Measurements from ENCODE around the gene CERK.

CERK gene

DNA sequence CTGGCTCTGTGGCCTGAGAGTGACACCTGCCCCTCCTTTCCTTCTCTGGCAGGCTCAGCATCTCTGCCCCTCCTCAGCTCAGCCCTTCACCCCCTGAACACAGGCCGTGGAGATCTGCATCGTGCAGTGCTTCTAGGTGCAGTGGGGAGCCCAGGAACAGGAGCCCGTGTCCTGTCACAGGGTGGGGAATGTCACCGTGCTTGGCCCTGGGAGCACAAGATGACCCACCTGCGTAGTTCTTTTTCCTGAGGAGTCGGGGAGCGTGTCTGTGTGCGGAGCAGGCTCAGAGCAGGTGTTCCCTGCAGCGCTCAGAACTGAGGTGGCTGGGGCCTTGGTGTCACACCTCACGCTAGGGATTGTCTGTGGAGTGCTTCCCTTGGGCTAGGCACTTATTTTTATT lies 35.0 kb upstream of the CERK start:
- Histone ChIP-seq H3K4me1 (ENCODE audit: insufficient read depth, low read length) (peaks cover 31% of the 10 kb centered on the region), H3K36me3 (ENCODE audit: insufficient read depth, low read length) (no peaks in the 10 kb centered on the region), H3K9ac (ENCODE audit: low read depth, low read length) (no peak overlapping the region), H3K9me3 (ENCODE audit: control insufficient read depth, insufficient read depth, low read length) (no peaks in the 10 kb centered on the region)

DNA sequence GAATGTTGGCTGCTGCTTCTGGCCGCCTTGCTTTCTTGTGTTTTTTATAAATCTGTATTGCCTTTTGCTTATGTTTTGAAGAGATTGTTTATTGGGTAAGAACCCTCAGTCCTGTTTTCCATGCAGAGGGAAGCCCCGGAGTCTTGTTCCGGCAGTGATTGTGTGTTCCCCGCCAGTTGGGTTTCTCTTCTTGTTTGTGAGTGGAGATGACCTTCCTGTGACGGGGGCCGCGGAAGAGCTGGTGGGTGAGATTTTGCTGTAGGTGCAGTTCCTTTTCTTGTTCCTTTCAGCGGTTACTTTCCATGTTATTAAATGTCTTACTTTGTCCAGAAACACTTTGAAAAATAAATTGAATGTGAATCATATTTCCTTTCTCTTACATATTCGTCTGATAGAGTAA lies 32.7 kb upstream of the CERK start:
- H3K4me1 ChIP-seq (ENCODE audit: insufficient read depth, low read length), result peaks cover 23% of the 10 kb centered on the region
- H3K36me3 ChIP-seq (ENCODE audit: insufficient read depth, low read length), result no peaks in the 10 kb centered on the region
- no peaks in the 10 kb centered on the region for H3K9me3 ChIP-seq (ENCODE audit: control insufficient read depth, insufficient read depth, low read length)
- no peak overlapping the region for H3K9ac ChIP-seq (ENCODE audit: low read depth, low read length)

DNA sequence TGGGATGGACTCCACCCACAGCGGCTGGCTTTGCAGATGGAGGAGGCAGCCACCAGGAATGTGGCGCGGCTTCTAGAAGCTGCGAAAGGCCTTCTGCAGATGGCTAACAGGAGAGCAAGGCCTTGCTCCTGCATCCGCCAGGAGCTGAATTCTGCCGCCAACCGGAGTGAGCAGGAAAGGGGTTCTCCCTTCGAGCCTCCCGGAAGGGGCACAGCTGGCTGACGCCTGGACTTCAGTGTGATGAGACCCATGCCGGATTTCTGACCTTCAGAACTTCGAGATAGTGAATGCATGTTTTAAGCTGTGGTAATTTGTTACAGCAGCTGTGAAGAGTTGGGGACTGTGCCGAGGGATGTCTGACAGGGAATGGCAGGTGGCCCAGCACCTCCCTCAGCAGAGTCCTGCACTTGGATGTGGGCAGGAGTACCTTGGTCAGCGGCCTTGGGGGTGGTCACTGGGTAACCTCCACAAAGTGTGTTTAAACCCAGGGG lies 32.1 kb upstream of the CERK start:
- H3K36me3 ChIP-seq (ENCODE audit: insufficient read depth, low read length), result no peaks in the 10 kb centered on the region
- no peak overlapping the region for H3K9ac ChIP-seq (ENCODE audit: low read depth, low read length)
- no peaks in the 10 kb centered on the region for H3K9me3 ChIP-seq (ENCODE audit: control insufficient read depth, insufficient read depth, low read length)
- peaks cover 18% of the 10 kb centered on the region for H3K4me1 ChIP-seq (ENCODE audit: insufficient read depth, low read length)

DNA sequence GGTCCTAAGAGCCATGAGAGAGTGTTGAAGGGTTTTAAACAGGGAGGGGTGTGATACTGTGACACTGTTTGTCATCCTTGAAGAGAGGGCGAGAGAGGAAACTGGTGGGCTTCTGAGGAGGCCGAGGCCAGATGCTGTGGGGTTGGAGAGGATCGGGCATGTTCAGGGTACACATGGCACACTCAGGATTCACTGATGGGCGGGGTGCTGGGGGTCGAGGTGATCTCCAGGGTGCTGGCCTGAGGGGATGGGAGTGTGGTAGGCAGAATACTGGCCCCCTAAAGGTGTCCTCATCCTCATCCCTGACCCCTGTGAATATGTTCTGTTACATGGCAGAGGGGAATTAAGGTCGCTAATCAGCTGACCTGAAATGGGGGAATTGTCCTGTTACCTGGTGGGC lies 31.7 kb upstream of the CERK start:
- H3K4me1 ChIP-seq (ENCODE audit: insufficient read depth, low read length), result peaks cover 13% of the 10 kb centered on the region
- no peak overlapping the region for H3K9ac ChIP-seq (ENCODE audit: low read depth, low read length)
- H3K9me3 ChIP-seq (ENCODE audit: control insufficient read depth, insufficient read depth, low read length), result no peaks in the 10 kb centered on the region
- no peaks in the 10 kb centered on the region for H3K36me3 ChIP-seq (ENCODE audit: insufficient read depth, low read length)

DNA sequence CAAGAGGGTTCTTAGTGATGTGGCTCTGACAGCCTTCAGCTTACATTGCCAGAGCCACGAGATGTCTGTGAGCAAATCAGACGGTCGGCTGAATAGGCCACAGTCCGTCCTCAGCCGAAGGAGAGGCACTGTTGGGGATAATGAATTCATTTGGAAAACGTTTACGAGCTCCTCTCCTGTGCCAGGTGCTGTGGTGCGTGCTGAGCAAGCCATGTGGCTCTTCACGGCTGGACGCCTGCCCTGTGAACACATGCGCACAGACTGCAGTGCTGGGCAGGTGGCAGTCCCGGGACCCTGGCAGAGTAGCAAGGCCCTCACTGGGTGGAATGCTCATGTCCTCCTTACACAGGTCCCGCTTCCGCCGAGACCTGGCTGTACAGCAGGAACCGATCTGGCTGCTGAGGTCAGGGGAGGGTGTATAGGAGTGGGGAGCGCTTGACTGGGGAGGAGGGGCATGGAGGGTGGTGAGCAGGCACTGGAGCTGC lies 31.2 kb upstream of the CERK start:
- Histone ChIP-seq H3K9ac (ENCODE audit: low read depth, low read length) (no peak overlapping the region), H3K4me1 (ENCODE audit: insufficient read depth, low read length) (peaks cover 8% of the 10 kb centered on the region), H3K9me3 (ENCODE audit: control insufficient read depth, insufficient read depth, low read length) (no peaks in the 10 kb centered on the region), H3K36me3 (ENCODE audit: insufficient read depth, low read length) (no peaks in the 10 kb centered on the region)

DNA sequence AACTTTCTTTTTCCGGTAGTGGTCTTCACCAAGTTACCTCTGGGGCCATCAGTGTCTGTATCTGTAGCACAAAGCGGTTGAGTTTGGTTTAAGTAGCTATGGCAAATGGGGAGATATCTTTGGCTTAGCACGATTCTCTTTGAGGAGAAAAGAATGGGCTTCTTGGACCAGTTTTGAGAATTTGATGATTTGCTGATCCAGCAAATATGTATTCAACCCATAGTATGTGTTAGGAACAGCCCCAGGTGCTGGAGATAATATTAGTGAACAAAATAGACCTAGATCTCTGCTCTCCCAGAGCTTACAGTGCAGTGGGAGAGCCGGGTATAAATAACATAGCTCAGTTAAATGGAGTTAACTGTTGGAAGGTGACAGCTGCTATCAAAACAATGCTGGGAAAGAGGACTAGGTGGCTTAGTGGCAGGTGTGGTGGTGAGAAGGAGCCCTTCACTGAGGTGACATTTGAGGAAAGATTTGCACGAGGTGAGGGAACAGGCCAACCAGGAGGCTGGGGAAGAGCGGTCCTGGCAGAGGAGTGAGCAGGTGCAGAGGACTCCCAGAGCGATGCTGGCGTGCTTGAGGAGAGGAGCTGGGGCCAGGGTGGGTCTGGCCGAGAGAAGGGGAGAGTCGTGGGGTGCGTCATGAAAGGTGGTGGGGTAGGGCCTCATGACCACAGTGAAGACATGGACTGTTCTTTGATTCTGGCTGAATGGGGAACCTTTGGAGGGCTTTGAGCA lies 29.4 kb upstream of the CERK start:
- no peaks in the 10 kb centered on the region; the same call in none of the 2 replicates for H3K4me1 ChIP-seq (ENCODE audit: insufficient read depth, low read length)
- H3K36me3 ChIP-seq (ENCODE audit: insufficient read depth, low read length), result no peaks in the 10 kb centered on the region
- no peak overlapping the region for H3K9ac ChIP-seq (ENCODE audit: low read depth, low read length)
- no peaks in the 10 kb centered on the region for H3K9me3 ChIP-seq (ENCODE audit: control insufficient read depth, insufficient read depth, low read length)

DNA sequence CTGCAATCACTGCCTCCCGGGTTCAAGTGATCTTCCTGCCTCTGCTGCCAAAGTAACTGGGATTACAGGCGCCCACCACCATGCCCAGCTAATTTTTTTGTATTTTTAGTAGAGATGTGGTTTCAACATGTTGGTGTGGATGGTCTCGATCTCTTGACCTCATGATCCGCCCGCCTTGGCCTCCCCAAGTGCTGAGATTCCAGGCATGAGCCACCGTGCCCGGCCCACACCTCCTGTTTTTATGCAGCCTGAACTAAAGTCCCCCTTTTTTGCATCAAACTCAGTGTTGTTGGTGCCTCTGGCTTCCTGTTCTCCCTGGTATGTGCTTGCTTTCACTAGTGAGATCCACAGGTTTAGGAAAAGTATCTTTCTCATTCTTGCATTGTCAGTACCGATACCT lies 28.6 kb upstream of the CERK start:
- Histone ChIP-seq H3K9me3 (ENCODE audit: control insufficient read depth, insufficient read depth, low read length) (no peaks in the 10 kb centered on the region), H3K9ac (ENCODE audit: low read depth, low read length) (no peak overlapping the region), H3K36me3 (ENCODE audit: insufficient read depth, low read length) (no peaks in the 10 kb centered on the region), H3K4me1 (ENCODE audit: insufficient read depth, low read length) (no peaks in the 10 kb centered on the region; the same call in none of the 2 replicates)

DNA sequence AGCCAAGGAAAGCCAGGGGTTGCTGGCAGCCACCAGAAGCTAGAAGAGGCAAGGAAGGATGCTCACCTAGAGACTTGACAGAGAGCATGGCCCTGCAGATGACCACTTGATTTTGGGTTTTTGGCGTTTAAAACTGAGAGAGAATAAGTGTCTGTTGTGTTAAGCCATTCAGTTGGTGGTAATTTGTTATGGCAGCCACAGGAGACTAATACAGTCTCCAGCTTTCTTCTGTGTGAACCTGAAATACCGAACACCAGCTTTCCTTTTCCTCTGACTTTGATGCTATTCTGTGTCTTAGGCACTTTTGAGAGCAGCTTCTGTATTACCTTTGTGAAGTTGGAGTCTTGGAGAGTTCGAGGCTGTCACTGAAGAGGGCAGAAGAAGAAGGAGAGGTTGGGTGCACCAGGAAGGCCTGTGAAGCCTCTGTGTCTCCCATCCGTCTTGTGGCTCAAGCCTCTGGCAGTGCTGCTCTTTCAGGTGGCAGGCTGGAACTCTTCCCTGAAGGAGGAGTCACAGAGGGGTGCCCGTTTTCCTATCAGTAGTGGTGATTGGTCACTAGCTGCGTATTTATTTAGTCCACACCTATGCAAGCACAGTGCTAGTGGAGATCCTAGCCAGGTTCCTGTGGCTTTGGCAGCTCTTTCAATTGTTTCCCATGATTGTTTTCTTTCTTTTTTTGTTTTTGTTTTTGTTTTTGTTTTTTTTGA lies 26.9 kb upstream of the CERK start:
- Histone ChIP-seq H3K4me1 (ENCODE audit: insufficient read depth, low read length) (no peaks in the 10 kb centered on the region; the same call in none of the 2 replicates), H3K9ac (ENCODE audit: low read depth, low read length) (no peak overlapping the region), H3K36me3 (ENCODE audit: insufficient read depth, low read length) (no peaks in the 10 kb centered on the region), H3K9me3 (ENCODE audit: control insufficient read depth, insufficient read depth, low read length) (no peaks in the 10 kb centered on the region)

DNA sequence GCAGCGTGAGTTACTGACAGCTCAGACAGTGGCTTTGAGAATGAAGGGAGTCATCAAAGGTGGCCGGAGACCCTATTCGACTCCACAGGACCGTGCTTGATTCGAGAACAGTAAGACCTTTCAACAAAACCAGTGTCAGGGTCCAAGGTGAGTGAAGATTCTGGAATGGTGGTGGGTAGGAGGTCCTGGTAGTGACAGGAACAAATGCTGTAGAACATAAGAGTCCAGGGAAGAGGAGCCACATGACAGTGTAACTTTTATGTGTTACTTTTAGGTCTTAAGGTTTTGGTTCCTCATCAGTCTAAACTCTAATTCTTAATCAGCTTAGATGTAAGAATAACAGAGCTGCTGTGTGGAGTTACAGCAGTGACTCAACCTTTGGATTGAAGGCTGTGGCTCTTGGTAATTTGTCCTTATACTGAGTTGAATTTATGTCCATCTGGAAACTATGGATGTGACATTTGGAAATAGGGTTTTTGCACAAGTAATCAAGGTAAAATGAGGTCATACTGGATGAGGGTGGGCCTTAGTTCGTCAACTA lies 26.2 kb upstream of the CERK start:
- no peak overlapping the region for H3K9ac ChIP-seq (ENCODE audit: low read depth, low read length)
- H3K4me1 ChIP-seq (ENCODE audit: insufficient read depth, low read length), result no peaks in the 10 kb centered on the region; the same call in none of the 2 replicates
- H3K9me3 ChIP-seq (ENCODE audit: control insufficient read depth, insufficient read depth, low read length), result no peaks in the 10 kb centered on the region
- H3K36me3 ChIP-seq (ENCODE audit: insufficient read depth, low read length), result no peaks in the 10 kb centered on the region

DNA sequence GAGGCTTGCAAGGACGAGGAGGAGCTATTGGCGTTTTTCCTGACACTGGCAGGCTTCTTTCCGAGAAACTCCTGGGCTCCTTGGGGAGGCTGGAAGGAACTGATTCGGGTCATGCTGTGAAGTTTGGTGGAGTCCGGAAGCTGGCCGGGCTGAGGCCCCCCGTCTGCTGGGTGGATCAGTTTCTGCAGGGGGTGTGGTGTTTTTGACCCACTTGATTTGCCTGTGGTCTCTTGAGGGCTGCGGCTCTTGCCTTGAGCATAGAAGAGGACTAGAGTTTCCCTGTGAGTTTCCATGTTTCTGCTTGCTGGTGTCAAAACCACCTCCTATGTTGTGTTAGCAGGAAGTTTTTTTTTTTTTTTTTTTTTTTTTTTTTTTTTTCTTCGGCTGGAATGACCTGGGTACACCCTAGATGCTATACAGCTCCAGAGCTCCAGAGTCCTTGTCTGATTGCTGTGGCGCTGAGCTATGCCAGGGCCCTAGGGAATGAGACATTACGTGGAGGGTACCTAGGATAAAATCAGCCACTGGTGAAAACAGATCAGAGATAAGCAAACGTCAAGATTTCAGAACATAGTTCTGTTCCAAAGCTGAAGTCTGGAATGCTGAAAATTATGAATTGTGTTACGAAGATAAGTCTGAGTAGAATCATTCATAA lies 25.1 kb upstream of the CERK start:
- H3K9ac ChIP-seq (ENCODE audit: low read depth, low read length), result peak overlapping the region; percentile 97
- no peaks in the 10 kb centered on the region for H3K36me3 ChIP-seq (ENCODE audit: insufficient read depth, low read length)
- no peaks in the 10 kb centered on the region for H3K9me3 ChIP-seq (ENCODE audit: control insufficient read depth, insufficient read depth, low read length)
- H3K4me1 ChIP-seq (ENCODE audit: insufficient read depth, low read length), result no peaks in the 10 kb centered on the region; the same call in 1 of the 2 replicates

DNA sequence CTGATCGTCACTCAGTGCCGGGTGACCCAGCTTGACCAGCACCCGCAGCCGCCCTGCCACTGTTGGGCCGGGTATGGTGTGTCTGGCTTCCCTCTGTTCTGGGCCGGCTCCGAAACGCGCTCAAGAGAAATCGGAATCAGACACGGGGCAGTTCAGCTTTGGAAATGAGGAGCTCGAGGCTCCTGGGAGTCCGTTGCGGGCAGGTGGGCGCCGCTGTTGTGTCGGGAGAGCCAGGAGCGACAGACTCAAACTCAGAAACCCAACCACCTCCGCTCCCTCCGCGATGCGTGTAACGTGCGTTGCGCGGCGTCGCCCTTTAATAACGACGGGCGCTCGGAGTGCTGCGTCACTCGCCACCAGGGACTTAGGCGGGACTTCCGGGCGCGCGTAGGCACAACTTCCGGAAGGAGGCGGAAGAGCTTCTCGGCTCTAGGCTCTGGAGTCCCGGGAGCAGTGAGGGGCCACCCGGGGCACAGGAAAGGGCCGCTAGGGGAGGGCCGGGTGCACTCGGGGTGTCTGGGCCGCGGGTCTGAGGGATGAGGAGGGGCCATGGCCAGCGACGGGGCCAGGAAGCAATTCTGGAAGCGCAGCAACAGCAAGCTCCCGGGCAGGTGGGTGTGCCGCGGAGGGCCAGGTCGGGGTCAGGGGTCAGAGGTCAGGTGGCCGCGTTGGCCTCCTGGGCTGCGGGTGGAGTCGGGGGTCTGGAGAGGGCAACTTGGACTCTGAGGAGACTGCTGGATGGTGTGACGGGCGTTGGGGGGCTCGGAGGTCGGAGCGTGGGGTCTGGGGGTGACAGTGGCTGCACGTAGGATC lies 24.4 kb upstream of the CERK start, which contains the start of gene TBC1D22A:
Gene TBC1D22A, plus strand, starts transcription at position 413 of the 813 bp plus-strand sequence. Its CDS starts 137 bp downstream, at position 550.
- peak within 1 kb of the TSS; percentile 97 for H3K9ac ChIP-seq (ENCODE audit: low read depth, low read length)
- H3K36me3 ChIP-seq (ENCODE audit: insufficient read depth, low read length), result no peaks in the 10 kb centered on the region
- no peaks in the 10 kb centered on the region for H3K9me3 ChIP-seq (ENCODE audit: control insufficient read depth, insufficient read depth, low read length)
- H3K4me1 ChIP-seq (ENCODE audit: insufficient read depth, low read length), result no peaks in the 10 kb centered on the region; the same call in 1 of the 2 replicates

DNA sequence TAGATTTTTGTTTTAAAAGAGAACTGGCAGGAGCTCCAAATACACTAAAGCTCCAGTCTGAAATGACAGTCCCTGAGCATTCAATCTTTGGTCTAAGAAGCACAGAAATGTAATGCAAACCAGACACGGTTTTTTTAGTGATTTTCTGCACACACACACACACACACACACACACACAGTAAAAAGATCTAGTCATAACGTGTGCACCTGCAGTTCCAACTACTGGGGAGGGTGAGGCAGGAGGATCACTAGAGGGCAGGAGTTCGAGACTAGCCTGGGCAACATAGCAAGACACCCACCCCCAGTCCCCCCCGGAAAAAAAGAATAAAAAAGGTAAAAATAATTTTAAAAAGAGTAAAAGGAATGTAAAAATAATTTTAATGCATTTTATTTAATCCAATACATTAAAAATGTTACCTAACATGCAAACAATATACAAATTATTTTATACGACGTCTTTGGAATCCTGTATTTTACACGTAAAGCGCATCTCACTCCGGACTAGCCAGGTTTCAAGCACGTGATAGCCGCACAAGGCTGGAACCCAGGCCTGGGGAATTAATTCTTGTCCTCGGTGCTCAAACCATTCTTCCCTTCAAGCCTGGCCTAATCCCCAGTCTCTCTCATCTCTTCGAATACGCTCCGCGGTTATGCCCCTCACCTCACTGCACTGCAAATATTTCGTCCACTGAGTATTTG lies 23.6 kb upstream of the CERK start:
- peaks cover 1% of the 10 kb centered on the region; the same call in 1 of the 2 replicates for H3K9me3 ChIP-seq (ENCODE audit: control insufficient read depth, insufficient read depth, low read length)
- no peaks in the 10 kb centered on the region for H3K36me3 ChIP-seq (ENCODE audit: insufficient read depth, low read length)
- H3K9ac ChIP-seq (ENCODE audit: low read depth, low read length), result peak overlapping the region; percentile 97
- no peaks in the 10 kb centered on the region; the same call in 1 of the 2 replicates for H3K4me1 ChIP-seq (ENCODE audit: insufficient read depth, low read length)

DNA sequence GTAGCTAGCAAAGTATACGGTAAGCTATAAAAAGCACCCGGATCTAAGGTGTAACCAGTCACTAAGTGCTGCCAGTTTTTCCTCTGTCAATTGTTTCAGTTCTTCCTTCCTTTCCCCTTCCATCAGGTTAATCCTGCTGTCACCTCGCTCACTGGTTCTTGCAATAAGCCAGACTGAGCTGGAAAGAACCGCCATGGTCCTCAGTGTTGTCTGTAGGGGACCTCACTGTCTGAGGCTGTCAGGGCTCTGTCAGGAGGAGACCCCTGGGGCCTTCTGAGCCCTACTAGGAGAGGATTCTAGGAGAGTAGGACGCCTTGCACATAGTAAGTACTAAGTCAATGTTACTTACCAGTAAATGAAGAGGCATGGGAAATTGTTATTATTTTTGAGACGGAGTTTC lies 23.0 kb upstream of the CERK start:
- H3K4me1 ChIP-seq (ENCODE audit: insufficient read depth, low read length), result no peaks in the 10 kb centered on the region
- H3K9me3 ChIP-seq (ENCODE audit: control insufficient read depth, insufficient read depth, low read length), result peaks cover 8% of the 10 kb centered on the region
- no peaks in the 10 kb centered on the region for H3K36me3 ChIP-seq (ENCODE audit: insufficient read depth, low read length)
- no peak overlapping the region for H3K9ac ChIP-seq (ENCODE audit: low read depth, low read length)

Measured in ES-I3 (cell line).